Mesendoderm (in vitro differentiated cells): ENCODE results near the gene ENPP6.
"Not testable (repeated sequence)": the region's sequence is repeated elsewhere in the genome, so short reads cannot be mapped to it uniquely, and the experiment has no call there.

Source experiments
- DNase-seq: peaks from one replicate; pipeline ENCODE4 v3.0.0; 2013
- H2AK5ac ChIP-seq: 2 replicates; pipeline ENCODE4 v1.6.1; 2013; ENCODE audit warnings: low read length, inconsistent platforms
- H2BK120ac ChIP-seq: 2 replicates; pipeline ENCODE4 v1.6.1; 2013; ENCODE audit warnings: low read depth, mild to moderate bottlenecking, low read length, moderate library complexity, mixed read lengths
- H2BK15ac ChIP-seq: replicated peaks from 2 replicates; pipeline ENCODE4 v1.6.1; 2013; ENCODE audit warnings: low read depth, mild to moderate bottlenecking, moderate library complexity
- H2BK5ac ChIP-seq: 2 replicates; pipeline ENCODE4 v1.6.1; 2013; ENCODE audit warnings: low read length, inconsistent platforms
- H3K18ac ChIP-seq: 2 replicates; pipeline ENCODE4 v1.6.1; 2013; ENCODE audit warnings: mild to moderate bottlenecking, low read length, mixed read lengths
- H3K23ac ChIP-seq: one replicate; pipeline ENCODE4 v1.6.1; 2013; ENCODE audit warnings: low read length
- H3K27ac ChIP-seq: 2 replicates; pipeline ENCODE4 v1.5.1; 2013; ENCODE audit warnings: low read depth, mild to moderate bottlenecking, inconsistent platforms, low read length, moderate library complexity
- H3K27me3 ChIP-seq: 2 replicates; pipeline ENCODE4 v1.6.1; 2013; ENCODE audit warnings: low read length, control low read depth, mild to moderate bottlenecking, inconsistent platforms; ENCODE audit not compliant: insufficient read depth, poor library complexity
- H3K36me3 ChIP-seq: 2 replicates; pipeline ENCODE4 v1.6.1; 2013; ENCODE audit warnings: low read length, inconsistent platforms; ENCODE audit not compliant: control insufficient read depth, insufficient read depth
- H3K4ac ChIP-seq: one replicate; pipeline ENCODE4 v1.6.1; 2013; ENCODE audit warnings: low read depth, mild to moderate bottlenecking, low read length, moderate library complexity
- H3K4me1 ChIP-seq: 2 replicates; pipeline ENCODE4 v1.6.1; 2013; ENCODE audit warnings: low read depth, low read length, inconsistent platforms; ENCODE audit not compliant: control insufficient read depth
- H3K4me2 ChIP-seq: 2 replicates; pipeline ENCODE4 v1.6.1; 2013; ENCODE audit warnings: low read length
- H3K4me3 ChIP-seq: 2 replicates; pipeline ENCODE4 v1.5.1; 2013; ENCODE audit warnings: mild to moderate bottlenecking, low read length
- H3K56ac ChIP-seq: one replicate; pipeline ENCODE4 v1.6.1; 2013; ENCODE audit warnings: low read length
- H3K79me1 ChIP-seq: 2 replicates; pipeline ENCODE4 v1.6.1; 2013; ENCODE audit warnings: low read length, inconsistent platforms
- H3K79me2 ChIP-seq: 2 replicates; pipeline ENCODE4 v1.6.1; 2013; ENCODE audit warnings: mild to moderate bottlenecking, low read length; ENCODE audit not compliant: control insufficient read depth, insufficient read depth
- H3K9ac ChIP-seq: 2 replicates; pipeline ENCODE4 v1.6.1; 2013; ENCODE audit warnings: low read length, inconsistent platforms
- H4K5ac ChIP-seq: one replicate; pipeline ENCODE4 v1.6.1; 2013; ENCODE audit warnings: low read length
- H4K8ac ChIP-seq: one replicate; pipeline ENCODE4 v1.6.1; 2013; ENCODE audit warnings: low read depth, mild to moderate bottlenecking, control low read depth, low read length, moderate library complexity
- WGBS: extraction: QIAGEN DNeasy Blood & Tissue Kit; methylation state at CpG from one replicate; pipeline ENCODE4 v1.1.7; 2013; ENCODE audit warnings: low lambda C conversion rate, missing lambda C conversion rate; ENCODE audit not compliant: insufficient coverage; ENCODE audit errors: extremely low coverage; 5-methylcytosine and 5-hydroxymethylcytosine counted together

ENPP6 gene

GRCh38 chr4:184142121-184143000 is 75.3 kb downstream of the ENPP6 start:
- Histone ChIP-seq H3K4me2 (no peak overlapping the region), H3K18ac (no peak overlapping the region), H3K27me3 (no peaks in the 10 kb centered on the region), H3K27ac (no peak overlapping the region), H3K4ac (no peak overlapping the region), H3K56ac (no peak overlapping the region), H2BK120ac (no peak overlapping the region), H3K79me2 (no peaks in the 10 kb centered on the region), H3K4me3 (no peak overlapping the region), H3K4me1 (no peaks in the 10 kb centered on the region), H3K9ac (no peak overlapping the region), H4K5ac (no peak overlapping the region), H4K8ac (no peak overlapping the region), H3K23ac (no peak overlapping the region), H3K36me3 (no peaks in the 10 kb centered on the region), H3K79me1 (no peaks in the 10 kb centered on the region), H2BK15ac (no peak overlapping the region), H2BK5ac (no peak overlapping the region), H2AK5ac (no peak overlapping the region)
- WGBS, result no CpG with 5 or more reads among the region's 18 CpGs
- DNase-seq, result no peak

GRCh38 chr4:184140901-184141300 is 76.8 kb downstream of the ENPP6 start:
- not testable (repeated sequence) for H3K79me1 ChIP-seq, H3K27me3 ChIP-seq, H3K4me2 ChIP-seq, H3K27ac ChIP-seq, H2BK5ac ChIP-seq, H3K4me1 ChIP-seq, H4K8ac ChIP-seq, H3K4me3 ChIP-seq, H3K9ac ChIP-seq, H3K56ac ChIP-seq, H4K5ac ChIP-seq, H3K4ac ChIP-seq, H3K23ac ChIP-seq, DNase-seq, H3K36me3 ChIP-seq, H2BK120ac ChIP-seq, H2AK5ac ChIP-seq, H3K79me2 ChIP-seq, H2BK15ac ChIP-seq, H3K18ac ChIP-seq
- no CpG with 5 or more reads among the region's 8 CpGs for WGBS

- Histone ChIP-seq H3K56ac (no peak overlapping the region), H2AK5ac (no peak overlapping the region), H3K36me3 (no peaks in the 10 kb centered on the region), H3K27ac (no peak overlapping the region), H4K8ac (no peak overlapping the region), H3K23ac (no peak overlapping the region), H3K18ac (no peak overlapping the region), H2BK5ac (no peak overlapping the region), H3K9ac (no peak overlapping the region), H3K79me2 (no peaks in the 10 kb centered on the region), H4K5ac (no peak overlapping the region), H3K4me1 (no peaks in the 10 kb centered on the region), H2BK15ac (no peak overlapping the region), H3K4me3 (no peak overlapping the region), H3K4me2 (no peak overlapping the region), H3K79me1 (no peaks in the 10 kb centered on the region), H2BK120ac (no peak overlapping the region), H3K4ac (no peak overlapping the region), H3K27me3 (no peaks in the 10 kb centered on the region)
- no CpG with 5 or more reads among the region's 1 CpG for WGBS
- DNase-seq, result peak; percentile 16
These were observed 81.1 kb downstream of the ENPP6 start for GRCh38 chr4:184136525-184136924.

GRCh38 chr4:184126800-184127199 is 90.9 kb downstream of the ENPP6 start:
- Histone ChIP-seq H3K4me3 (no peak overlapping the region), H3K56ac (no peak overlapping the region), H3K4me1 (no peaks in the 10 kb centered on the region), H3K36me3 (no peaks in the 10 kb centered on the region), H3K23ac (no peak overlapping the region), H3K79me1 (no peaks in the 10 kb centered on the region), H4K8ac (no peak overlapping the region), H3K9ac (no peak overlapping the region), H2BK15ac (no peak overlapping the region), H3K79me2 (no peaks in the 10 kb centered on the region), H3K27me3 (no peaks in the 10 kb centered on the region), H3K27ac (no peak overlapping the region), H3K4me2 (no peak overlapping the region), H2BK120ac (no peak overlapping the region), H3K4ac (no peak overlapping the region), H2BK5ac (no peak overlapping the region), H2AK5ac (no peak overlapping the region), H3K18ac (no peak overlapping the region), H4K5ac (no peak overlapping the region)
- DNase-seq, result no peak
- no CpG with 5 or more reads among the region's 4 CpGs for WGBS

- Histone ChIP-seq H3K9ac (no peak overlapping the region), H3K27ac (no peak overlapping the region), H3K4me3 (no peak overlapping the region), H3K27me3 (no peaks in the 10 kb centered on the region), H2BK15ac (no peak overlapping the region), H3K79me1 (no peaks in the 10 kb centered on the region), H3K4me1 (no peaks in the 10 kb centered on the region), H3K18ac (no peak overlapping the region), H4K5ac (no peak overlapping the region), H3K79me2 (no peaks in the 10 kb centered on the region), H4K8ac (no peak overlapping the region), H2BK120ac (no peak overlapping the region), H2AK5ac (no peak overlapping the region), H3K36me3 (no peaks in the 10 kb centered on the region), H3K4me2 (no peak overlapping the region), H3K23ac (no peak overlapping the region), H3K56ac (no peak overlapping the region), H3K4ac (no peak overlapping the region), H2BK5ac (no peak overlapping the region)
- DNase-seq, result no peak
- WGBS, result no CpG with 5 or more reads among the region's 13 CpGs
These were observed 94.9 kb downstream of the ENPP6 start for GRCh38 chr4:184122631-184123408.
